H9 (cell line): ENCODE data around the gene MYOZ2. TPM values are rescaled to one million over a fixed set of nuclear protein-coding genes. Genes with fewer than 3 reads are reported as not detected.

Source experiments
- DNase-seq: peaks from one replicate; pipeline ENCODE4 v3.0.0-alpha.2; 2017
- H2AFZ ChIP-seq: one replicate; pipeline ENCODE4 v1.6.1; 2013; ENCODE audit warnings: mild to moderate bottlenecking, low read length, control low read depth, moderate library complexity
- H2AK5ac ChIP-seq: 2 replicates; pipeline ENCODE4 v1.6.1; 2013; ENCODE audit warnings: low read length, control low read depth, mixed read lengths; ENCODE audit not compliant: insufficient read length
- H2BK120ac ChIP-seq: one replicate; pipeline ENCODE4 v1.6.1; 2013; ENCODE audit warnings: low read depth, mild to moderate bottlenecking, low read length, control low read depth, inconsistent platforms; ENCODE audit not compliant: poor library complexity, severe bottlenecking
- H2BK12ac ChIP-seq: 2 replicates; pipeline ENCODE4 v1.6.1; 2013; ENCODE audit warnings: low read length, control low read depth, mixed read lengths, low read depth; ENCODE audit not compliant: insufficient read length
- H2BK15ac ChIP-seq: 2 replicates; pipeline ENCODE4 v1.6.1; 2013; ENCODE audit warnings: low read depth, low read length, control low read depth
- H2BK20ac ChIP-seq: one replicate; pipeline ENCODE4 v1.6.1; 2013; ENCODE audit warnings: low read depth, mild to moderate bottlenecking, low read length, control low read depth, inconsistent platforms; ENCODE audit not compliant: poor library complexity, severe bottlenecking
- H2BK5ac ChIP-seq: 2 replicates; pipeline ENCODE4 v1.6.1; 2013; ENCODE audit warnings: low read length, control low read depth, mixed read lengths; ENCODE audit not compliant: insufficient read length
- H3K14ac ChIP-seq: 2 replicates; pipeline ENCODE4 v1.6.1; 2013; ENCODE audit warnings: low read length, control low read depth; ENCODE audit not compliant: insufficient read depth
- H3K18ac ChIP-seq: 2 replicates; pipeline ENCODE4 v1.6.1; 2013; ENCODE audit warnings: low read depth, mild to moderate bottlenecking, mixed read lengths, low read length, control low read depth; ENCODE audit not compliant: insufficient read length
- H3K23ac ChIP-seq: 2 replicates; pipeline ENCODE4 v1.6.1; 2013; ENCODE audit warnings: low read length, control low read depth, mixed read lengths, low read depth; ENCODE audit not compliant: insufficient read length
- H3K23me2 ChIP-seq: 2 replicates; pipeline ENCODE4 v1.6.1; 2013; ENCODE audit warnings: low read depth, mild to moderate bottlenecking, mixed read lengths, low read length, control low read depth; ENCODE audit not compliant: insufficient read length, poor library complexity, severe bottlenecking
- H3K27ac ChIP-seq: 2 replicates; pipeline ENCODE4 v1.5.1; 2013; ENCODE audit warnings: low read length, control low read depth, mixed read lengths, low read depth; ENCODE audit not compliant: insufficient read length
- H3K27me3 ChIP-seq: 2 replicates; pipeline ENCODE4 v1.6.1; 2013; ENCODE audit warnings: low read length, control low read depth, inconsistent platforms; ENCODE audit not compliant: insufficient read depth
- H3K4ac ChIP-seq: 2 replicates; pipeline ENCODE4 v1.6.1; 2013; ENCODE audit warnings: low read depth, mild to moderate bottlenecking, control low read depth, inconsistent platforms, low read length, moderate library complexity
- H3K4me1 ChIP-seq: 2 replicates; pipeline ENCODE4 v1.6.1; 2013; ENCODE audit warnings: low read length, control low read depth, inconsistent platforms; ENCODE audit not compliant: insufficient read depth
- H3K4me2 ChIP-seq: 2 replicates; pipeline ENCODE4 v1.6.1; 2013; ENCODE audit warnings: low read length, control low read depth, mixed read lengths; ENCODE audit not compliant: insufficient read length, insufficient read depth
- H3K56ac ChIP-seq: 2 replicates; pipeline ENCODE4 v1.6.1; 2013; ENCODE audit warnings: low read depth, mild to moderate bottlenecking, mixed read lengths, low read length, control low read depth; ENCODE audit not compliant: insufficient read length
- H3K79me1 ChIP-seq: 2 replicates; pipeline ENCODE4 v1.6.1; 2013; ENCODE audit warnings: low read depth, mild to moderate bottlenecking, moderate library complexity, low read length, control low read depth, inconsistent platforms; ENCODE audit not compliant: insufficient read depth, poor library complexity, severe bottlenecking
- H3K79me2 ChIP-seq: 2 replicates; pipeline ENCODE4 v1.6.1; 2013; ENCODE audit warnings: low read length, control low read depth, inconsistent platforms; ENCODE audit not compliant: insufficient read depth
- H3K9ac ChIP-seq: 2 replicates; pipeline ENCODE4 v1.6.1; 2013; ENCODE audit warnings: low read length, control low read depth, mixed read lengths; ENCODE audit not compliant: insufficient read length; ENCODE audit errors: extremely low read depth
- H3K9me3 ChIP-seq: one replicate; pipeline ENCODE4 v1.6.1; 2013; ENCODE audit warnings: low read depth, low read length, inconsistent platforms; ENCODE audit not compliant: control insufficient read depth
- H3T11ph ChIP-seq: one replicate; pipeline ENCODE4 v1.6.1; 2013; ENCODE audit warnings: mild to moderate bottlenecking, low read length, control low read depth, inconsistent platforms
- H4K20me1 ChIP-seq: one replicate; pipeline ENCODE4 v1.6.1; 2013; ENCODE audit not compliant: control insufficient read depth, insufficient read length, insufficient read depth
- H4K5ac ChIP-seq: 2 replicates; pipeline ENCODE4 v1.6.1; 2013; ENCODE audit warnings: low read depth, mild to moderate bottlenecking, mixed read lengths, low read length, control low read depth; ENCODE audit not compliant: insufficient read length
- H4K8ac ChIP-seq: replicated peaks from 2 replicates; pipeline ENCODE4 v1.6.1; 2013; ENCODE audit warnings: low read length, control low read depth, mixed read lengths, low read depth; ENCODE audit not compliant: insufficient read length
- H4K91ac ChIP-seq: 2 replicates; pipeline ENCODE4 v1.6.1; 2013; ENCODE audit warnings: low read depth, mild to moderate bottlenecking, moderate library complexity, mixed read lengths, low read length, control low read depth; ENCODE audit not compliant: insufficient read length
- H3K27ac Mint-ChIP-seq, 3 experiments: 2 replicates in 2 of 3; 3 replicates in 1 of 3; pipeline ENCODE4 v1.8.0; 2020 to 2021; ENCODE audit warnings: mixed read lengths in 3 of 3, mild to moderate bottlenecking in 1 of 3, moderate library complexity in 1 of 3
- H3K27me3 Mint-ChIP-seq: 2 replicates; pipeline ENCODE4 v1.8.0; 2021; ENCODE audit warnings: low read depth, mild to moderate bottlenecking, moderate library complexity, mixed read lengths
- H3K36me3 Mint-ChIP-seq, 3 experiments: 2 replicates in 2 of 3; 3 replicates in 1 of 3; pipeline ENCODE4 v1.8.0; 2020 to 2021; ENCODE audit warnings: low read depth in 3 of 3, mixed read lengths in 3 of 3; ENCODE audit not compliant: insufficient read depth in 1 of 3
- H3K4me1 Mint-ChIP-seq, 2 experiments: 2 replicates each; pipeline ENCODE4 v1.8.0; 2020; ENCODE audit warnings: mixed read lengths in 2 of 2
- H3K4me3 Mint-ChIP-seq, 2 experiments: 2 replicates in 1 of 2; 3 replicates in 1 of 2; pipeline ENCODE4 v1.8.0; 2020 to 2021; ENCODE audit warnings: mild to moderate bottlenecking in 2 of 2, mixed read lengths in 2 of 2, moderate library complexity in 1 of 2
- H3K9me3 Mint-ChIP-seq, 2 experiments: 2 replicates in 1 of 2; 3 replicates in 1 of 2; pipeline ENCODE4 v1.8.0; 2020; ENCODE audit warnings: mild to moderate bottlenecking in 2 of 2, mixed read lengths in 2 of 2, moderate library complexity in 1 of 2
- WGBS: extraction: QIAGEN DNeasy Blood & Tissue Kit; methylation state at CpG from one replicate; pipeline ENCODE4 v1.1.7; 2013; ENCODE audit warnings: missing lambda C conversion rate, low lambda C conversion rate, mixed read lengths; ENCODE audit not compliant: insufficient read length; ENCODE audit errors: extremely low coverage; 5-methylcytosine and 5-hydroxymethylcytosine counted together
- total RNA-seq: library from RNA; stranded (reverse); gene quantifications from 2 replicates; pipeline ENCODE4 v1.2.1, GENCODE V29; 2021
- TF ChIP-seq, protein P1 (sequence below): fragments of 200-600 bp; sonication (generic); conservative IDR thresholded peaks from 3 replicates; pipeline ENCODE4 v1.8.0; 2021; ENCODE audit warnings: antibody characterized with exemption, mild to moderate bottlenecking

Gene MYOZ2
- total RNA-seq, 1 experiment from 2014 or later = not detected

DNA sequence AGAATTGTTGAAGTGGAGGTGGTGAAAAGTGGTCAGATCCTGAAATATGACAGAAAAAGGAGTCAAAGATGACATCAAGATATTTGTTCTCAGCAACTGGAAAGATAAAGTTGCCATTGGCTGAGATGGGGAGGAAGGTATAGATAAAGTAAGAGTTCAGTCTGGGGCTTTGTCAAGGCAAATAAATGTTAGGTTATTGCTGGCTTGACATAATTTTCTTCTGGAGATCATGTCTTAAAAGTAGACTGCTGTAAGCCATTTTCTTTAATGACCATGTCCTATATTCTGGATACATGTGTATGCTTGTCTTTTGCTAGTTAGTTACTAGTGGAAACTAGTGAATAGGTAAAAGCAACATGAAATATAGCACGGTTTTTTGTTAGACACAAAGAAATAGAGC is 82.5 kb downstream of the MYOZ2 start:
- Histone ChIP-seq H4K20me1 (no peaks in the 10 kb centered on the region), H3K27me3 (no peaks in the 10 kb centered on the region), H4K91ac (no peak overlapping the region), H4K5ac (no peak overlapping the region), H2BK5ac (no peak overlapping the region), H2BK120ac (no peak overlapping the region), H3K9ac (no peak overlapping the region), H3K56ac (no peak overlapping the region), H3K79me2 (peaks cover 4% of the 10 kb centered on the region; the same call in 1 of the 2 replicates), H3K79me1 (no peaks in the 10 kb centered on the region), H3K27ac (no peak overlapping the region), H3K14ac (no peak overlapping the region), H3K23me2 (no peaks in the 10 kb centered on the region), H3K4ac (no peak overlapping the region), H2AK5ac (no peak overlapping the region), H3K18ac (no peak overlapping the region), H3K23ac (no peak overlapping the region), H2AFZ (no peak overlapping the region), H3K9me3 (no peaks in the 10 kb centered on the region), H2BK20ac (no peak overlapping the region), H3T11ph (no peak overlapping the region), H2BK15ac (no peak overlapping the region), H2BK12ac (no peak overlapping the region), H4K8ac (no peak overlapping the region), H3K4me1 (no peaks in the 10 kb centered on the region), H3K4me2 (no peak overlapping the region)
- H3K4me1 Mint-ChIP-seq = peaks cover 7 to 10% of the 10 kb centered on the region in 2 experiments
- no peaks in the 10 kb centered on the region for H3K27me3 Mint-ChIP-seq
- H3K36me3 Mint-ChIP-seq = peaks cover 16 to 36% (median 34%) of the 10 kb centered on the region in 3 experiments
- TF ChIP-seq, protein P1, sequence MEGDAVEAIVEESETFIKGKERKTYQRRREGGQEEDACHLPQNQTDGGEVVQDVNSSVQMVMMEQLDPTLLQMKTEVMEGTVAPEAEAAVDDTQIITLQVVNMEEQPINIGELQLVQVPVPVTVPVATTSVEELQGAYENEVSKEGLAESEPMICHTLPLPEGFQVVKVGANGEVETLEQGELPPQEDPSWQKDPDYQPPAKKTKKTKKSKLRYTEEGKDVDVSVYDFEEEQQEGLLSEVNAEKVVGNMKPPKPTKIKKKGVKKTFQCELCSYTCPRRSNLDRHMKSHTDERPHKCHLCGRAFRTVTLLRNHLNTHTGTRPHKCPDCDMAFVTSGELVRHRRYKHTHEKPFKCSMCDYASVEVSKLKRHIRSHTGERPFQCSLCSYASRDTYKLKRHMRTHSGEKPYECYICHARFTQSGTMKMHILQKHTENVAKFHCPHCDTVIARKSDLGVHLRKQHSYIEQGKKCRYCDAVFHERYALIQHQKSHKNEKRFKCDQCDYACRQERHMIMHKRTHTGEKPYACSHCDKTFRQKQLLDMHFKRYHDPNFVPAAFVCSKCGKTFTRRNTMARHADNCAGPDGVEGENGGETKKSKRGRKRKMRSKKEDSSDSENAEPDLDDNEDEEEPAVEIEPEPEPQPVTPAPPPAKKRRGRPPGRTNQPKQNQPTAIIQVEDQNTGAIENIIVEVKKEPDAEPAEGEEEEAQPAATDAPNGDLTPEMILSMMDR = no peak
- no peak overlapping the region for H3K4me3 Mint-ChIP-seq
- no CpG with 5 or more reads among the region's 1 CpG for WGBS
- no peak overlapping the region for H3K27ac Mint-ChIP-seq
- DNase-seq = no peak
- no peaks in the 10 kb centered on the region; a peak in 1 of 5 replicates for H3K9me3 Mint-ChIP-seq
